ENCODE data around the gene CNTN4. TPM values are rescaled to one million over a fixed set of nuclear protein-coding genes. Genes with fewer than 3 reads are reported as not detected.

Gene CNTN4
- total RNA-seq, 2 donors from 2014 or later: not detected

GRCh38 chr3:2415083-2415482, 316.4 kb downstream of the CNTN4 start:
- Mint-ChIP-seq H3K9me3 (no peaks in the 10 kb centered on the region), H3K36me3 (no peaks in the 10 kb centered on the region), H3K27ac (no peak overlapping the region)
- DNase-seq (ENCODE audit: low spot score in 2 of 2): no peak
- no peak for ATAC-seq

GRCh38 chr3:2420919-2421318, 322.3 kb downstream of the CNTN4 start:
- Mint-ChIP-seq H3K36me3 (no peaks in the 10 kb centered on the region), H3K27ac (no peak overlapping the region), H3K9me3 (no peaks in the 10 kb centered on the region)
- DNase-seq (ENCODE audit: low spot score in 2 of 2) (no peak), ATAC-seq (no peak)

GRCh38 chr3:2423143-2423542, 324.5 kb downstream of the CNTN4 start:
- no peak for ATAC-seq

GRCh38 chr3:2441558-2441957, 342.9 kb downstream of the CNTN4 start:
- no peaks in the 10 kb centered on the region for H3K36me3 Mint-ChIP-seq
- no peak overlapping the region for H3K27ac Mint-ChIP-seq
- H3K9me3 Mint-ChIP-seq: no peaks in the 10 kb centered on the region
- DNase-seq (ENCODE audit: low spot score in 2 of 2): no peak
- no peak for ATAC-seq

More at GRCh38 chr3:2423143-2423542, 324.5 kb downstream of the CNTN4 start:
- Mint-ChIP-seq H3K27ac (no peak overlapping the region), H3K36me3 (no peaks in the 10 kb centered on the region), H3K9me3 (peaks cover 5 to 8% of the 10 kb centered on the region in 2 donors)
- DNase-seq (ENCODE audit: low spot score in 2 of 2): no peak

GRCh38 chr3:2446146-2446545, 347.5 kb downstream of the CNTN4 start:
- DNase-seq (ENCODE audit: low spot score in 2 of 2) (no peak), ATAC-seq (no peak)
- Mint-ChIP-seq H3K36me3 (no peaks in the 10 kb centered on the region), H3K27ac (no peak overlapping the region), H3K9me3 (no peaks in the 10 kb centered on the region)

- Mint-ChIP-seq H3K27ac (no peak overlapping the region), H3K36me3 (no peaks in the 10 kb centered on the region), H3K9me3 (no peaks in the 10 kb centered on the region)
- no peak for ATAC-seq
- DNase-seq (ENCODE audit: low spot score in 2 of 2): no peak
These were observed 353.6 kb downstream of the CNTN4 start for GRCh38 chr3:2452249-2452648.

GRCh38 chr3:2454865-2455264, 356.2 kb downstream of the CNTN4 start:
- H3K36me3 Mint-ChIP-seq: no peaks in the 10 kb centered on the region
- H3K9me3 Mint-ChIP-seq: no peaks in the 10 kb centered on the region
- DNase-seq (ENCODE audit: low spot score in 2 of 2): no peak
- ATAC-seq: no peak
- H3K27ac Mint-ChIP-seq: no peak overlapping the region

- ATAC-seq (no peak), DNase-seq (ENCODE audit: low spot score in 2 of 2) (no peak)
- H3K9me3 Mint-ChIP-seq: no peaks in the 10 kb centered on the region
- no peaks in the 10 kb centered on the region for H3K36me3 Mint-ChIP-seq
- H3K27ac Mint-ChIP-seq: no peak overlapping the region
These were observed 358.1 kb downstream of the CNTN4 start for GRCh38 chr3:2456788-2457187.

- ATAC-seq: no peak
- H3K9me3 Mint-ChIP-seq: no peaks in the 10 kb centered on the region
- no peak overlapping the region for H3K27ac Mint-ChIP-seq
These were observed 360.1 kb downstream of the CNTN4 start for GRCh38 chr3:2458816-2459215.

GRCh38 chr3:2465842-2466241, 367.2 kb downstream of the CNTN4 start:
- no peak for DNase-seq (ENCODE audit: low spot score in 2 of 2)
- H3K36me3 Mint-ChIP-seq: no peaks in the 10 kb centered on the region
- H3K9me3 Mint-ChIP-seq: no peaks in the 10 kb centered on the region
- no peak overlapping the region for H3K27ac Mint-ChIP-seq
- ATAC-seq: no peak

More at GRCh38 chr3:2458816-2459215, 360.1 kb downstream of the CNTN4 start:
- no peaks in the 10 kb centered on the region for H3K36me3 Mint-ChIP-seq
- DNase-seq (ENCODE audit: low spot score in 2 of 2): no peak

GRCh38 chr3:2468816-2469215, 370.1 kb downstream of the CNTN4 start:
- H3K36me3 Mint-ChIP-seq: no peaks in the 10 kb centered on the region
- DNase-seq (ENCODE audit: low spot score in 2 of 2) (no peak), ATAC-seq (no peak)
- peaks cover 0 to 4% of the 10 kb centered on the region in 2 donors for H3K9me3 Mint-ChIP-seq
- H3K27ac Mint-ChIP-seq: no peak overlapping the region

GRCh38 chr3:2476996-2477395, 378.3 kb downstream of the CNTN4 start:
- ATAC-seq (no peak), DNase-seq (ENCODE audit: low spot score in 2 of 2) (no peak)
- Mint-ChIP-seq H3K36me3 (no peaks in the 10 kb centered on the region), H3K27ac (no peak overlapping the region), H3K9me3 (peaks cover 0 to 4% of the 10 kb centered on the region in 2 donors)

GRCh38 chr3:2477620-2478019, 379.0 kb downstream of the CNTN4 start:
- Mint-ChIP-seq H3K9me3 (peaks cover 0 to 4% of the 10 kb centered on the region in 2 donors), H3K36me3 (no peaks in the 10 kb centered on the region), H3K27ac (no peak overlapping the region)
- no peak for DNase-seq (ENCODE audit: low spot score in 2 of 2)
- ATAC-seq: no peak

GRCh38 chr3:2484162-2485026, 385.7 kb downstream of the CNTN4 start:
- no peak for DNase-seq (ENCODE audit: low spot score in 2 of 2)
- Mint-ChIP-seq H3K27ac (no peak overlapping the region), H3K36me3 (no peaks in the 10 kb centered on the region), H3K9me3 (no peaks in the 10 kb centered on the region)
- ATAC-seq: no peak

GRCh38 chr3:2485027-2485375, 386.3 kb downstream of the CNTN4 start:
- ATAC-seq (no peak), DNase-seq (ENCODE audit: low spot score in 2 of 2) (no peak)
- Mint-ChIP-seq H3K9me3 (no peaks in the 10 kb centered on the region), H3K27ac (no peak overlapping the region), H3K36me3 (no peaks in the 10 kb centered on the region)

- H3K9me3 Mint-ChIP-seq: no peaks in the 10 kb centered on the region
- no peak for DNase-seq (ENCODE audit: low spot score in 2 of 2)
- H3K27ac Mint-ChIP-seq: no peak overlapping the region
- ATAC-seq: no peak
- no peaks in the 10 kb centered on the region for H3K36me3 Mint-ChIP-seq
These were observed 397.1 kb downstream of the CNTN4 start for GRCh38 chr3:2495746-2496145.

- ATAC-seq: no peak
- H3K36me3 Mint-ChIP-seq: no peaks in the 10 kb centered on the region
- no peak overlapping the region for H3K27ac Mint-ChIP-seq
- no peak for DNase-seq (ENCODE audit: low spot score in 2 of 2)
- H3K9me3 Mint-ChIP-seq: no peaks in the 10 kb centered on the region
These were observed 406.2 kb downstream of the CNTN4 start for GRCh38 chr3:2504912-2505311.

GRCh38 chr3:2506776-2507175, 408.1 kb downstream of the CNTN4 start:
- H3K36me3 Mint-ChIP-seq: no peaks in the 10 kb centered on the region
- H3K9me3 Mint-ChIP-seq: no peaks in the 10 kb centered on the region
- no peak overlapping the region for H3K27ac Mint-ChIP-seq
- no peak for DNase-seq (ENCODE audit: low spot score in 2 of 2)
- ATAC-seq: no peak
